A549 (cell line): ENCODE results near the gene CTNNA1. TPM values are rescaled to one million over a fixed set of nuclear protein-coding genes. Genes with fewer than 3 reads are reported as not detected.
"Not testable (repeated sequence)": the region's sequence is repeated elsewhere in the genome, so short reads cannot be mapped to it uniquely, and the experiment has no call there.

Experiments
- ATAC-seq, 2 experiments: fragments of 200-7000 bp in 1 of 2; fragments of >200 bp in 1 of 2; cut with Nextera tagmentation in 1 of 2; cut with Tn5 transposase in 1 of 2; 3 replicates each; pipeline versions ENCODE4 v1.8.0 to v1.9.1; 2018 to 2020; ENCODE audit warnings: mild to moderate bottlenecking in 1 of 2, moderate library complexity in 1 of 2
- CTCF ChIA-PET: fragments of 300-600 bp; sonication (Branson Sonifier 250); formaldehyde crosslinking; extraction: SDS; loops from one replicate; lab custom pipeline; 2021; ENCODE audit warnings: antibody characterized with exemption, inconsistent platforms; lab: Yijun Ruan, JAX
- POLR2A ChIA-PET: fragments of 350-600 bp; formaldehyde crosslinking; extraction: SDS; loops from one replicate; lab custom pipeline; 2021; ENCODE audit warnings: antibody characterized with exemption, inconsistent platforms; lab: Yijun Ruan, JAX
- DNase-seq, 2 experiments: peaks; one replicate each; pipeline versions ENCODE4 v3.0.0 to v3.0.0-alpha.2; 2011 to 2016; ENCODE audit warnings: low read depth in 1 of 2, low spot score in 1 of 2
- FAIRE-seq: peaks from 2 replicates; lab custom pipeline; 2011; peaks lifted over from hg19 to GRCh38; lab: Jason Lieb, UNC
- H3K27ac ChIP-seq, 2 experiments: fragments of >200 bp; sonication (Bioruptor Twin); formaldehyde crosslinking; 3 replicates each; pipeline ENCODE4 v1.5.1; 2016 to 2017
- H3K4me1 ChIP-seq: fragments of >200 bp; sonication (Bioruptor Twin); formaldehyde crosslinking; 3 replicates; pipeline ENCODE4 v1.6.1; 2016
- H3K4me2 ChIP-seq: fragments of >200 bp; sonication (Bioruptor Twin); formaldehyde crosslinking; 3 replicates; pipeline ENCODE4 v1.6.1; 2016
- H3K4me3 ChIP-seq: fragments of >200 bp; sonication (Bioruptor Twin); formaldehyde crosslinking; 3 replicates; pipeline ENCODE4 v1.5.1; 2016
- H3K9me3 ChIP-seq: fragments of >200 bp; sonication (Bioruptor Twin); formaldehyde crosslinking; 3 replicates; pipeline ENCODE4 v1.6.1; 2016
- CBX8 ChIP-seq: fragments of 200-600 bp; sonication (generic); IDR thresholded peaks from 2 replicates; pipeline ENCODE4 v1.6.1; 2016
- E2F6 ChIP-seq: IDR thresholded peaks from 2 replicates; pipeline ENCODE4 v1.6.1; 2012; ENCODE audit warnings: low read depth, borderline replicate concordance
- EHF ChIP-seq: fragments of 250-450 bp; sonication (Bioruptor Pico); IDR thresholded peaks from 2 replicates; pipeline ENCODE4 v1.5.0; 2020; ENCODE audit warnings: mild to moderate bottlenecking
- EP300 ChIP-seq, 2 experiments: fragments of >200 bp; sonication (Bioruptor Twin); formaldehyde crosslinking; IDR thresholded peaks; 2 replicates in 1 of 2; 3 replicates in 1 of 2; pipeline ENCODE4 v1.6.1; 2016 to 2017
- FOSB ChIP-seq: fragments of 250-450 bp; sonication (Bioruptor Pico); IDR thresholded peaks from 2 replicates; pipeline ENCODE4 v1.5.0; 2020; ENCODE audit warnings: mild to moderate bottlenecking, moderate library complexity
- FOSL2 ChIP-seq, 2 experiments: fragments of 450-650 bp in 1 of 2; fragments of >200 bp in 1 of 2; sonication (Bioruptor Twin) in 1 of 2; formaldehyde crosslinking; IDR thresholded peaks; 2 replicates each; pipeline versions ENCODE4 v1.5.0 to v1.6.1; 2016 to 2020; ENCODE audit warnings: mild to moderate bottlenecking in 1 of 2, moderate library complexity in 1 of 2
- GATA3 ChIP-seq: IDR thresholded peaks from 2 replicates; pipeline ENCODE4 v1.6.1; 2012; ENCODE audit warnings: borderline replicate concordance
- HDAC2 ChIP-seq: fragments of 200-600 bp; sonication (generic); IDR thresholded peaks from 2 replicates; pipeline ENCODE4 v1.6.1; 2016
- HMGXB4 ChIP-seq: fragments of 250-450 bp; sonication (Bioruptor Pico); IDR thresholded peaks from 2 replicates; pipeline ENCODE4 v1.5.0; 2021; ENCODE audit warnings: mild to moderate bottlenecking, moderate library complexity, borderline replicate concordance
- HOXB13 ChIP-seq: fragments of 250-450 bp; sonication (Bioruptor Pico); IDR thresholded peaks from 2 replicates; pipeline ENCODE4 v1.5.0; 2020; ENCODE audit warnings: low read depth, mild to moderate bottlenecking, moderate library complexity
- HOXB5 ChIP-seq: fragments of 250-450 bp; sonication (Bioruptor Pico); IDR thresholded peaks from 2 replicates; pipeline ENCODE4 v1.5.0; 2020; ENCODE audit warnings: mild to moderate bottlenecking, moderate library complexity
- JUNB ChIP-seq: fragments of >200 bp; sonication (Bioruptor Twin); formaldehyde crosslinking; IDR thresholded peaks from 2 replicates; pipeline ENCODE4 v1.6.1; 2016
- KDM1A ChIP-seq: fragments of 200-600 bp; sonication (generic); IDR thresholded peaks from 2 replicates; pipeline ENCODE4 v1.6.1; 2016; ENCODE audit warnings: low read depth, mild to moderate bottlenecking
- KDM5A ChIP-seq: fragments of 200-600 bp; sonication (generic); IDR thresholded peaks from 2 replicates; pipeline ENCODE4 v1.6.1; 2016; ENCODE audit warnings: antibody characterized with exemption, mild to moderate bottlenecking
- MAZ ChIP-seq: fragments of 150-350 bp; IDR thresholded peaks from 2 replicates; pipeline ENCODE4 v1.6.1; 2014; ENCODE audit warnings: antibody characterized with exemption, low read depth, low read length, borderline replicate concordance
- PHF8 ChIP-seq: fragments of 200-600 bp; sonication (generic); IDR thresholded peaks from 2 replicates; pipeline ENCODE4 v1.6.1; 2016; ENCODE audit warnings: low read depth, mild to moderate bottlenecking, antibody characterized with exemption, moderate library complexity, borderline replicate concordance
- RAD21 ChIP-seq, 2 experiments: fragments of >200 bp in 1 of 2; sonication (Bioruptor Twin) in 1 of 2; formaldehyde crosslinking in 1 of 2; IDR thresholded peaks in 1 of 2; conservative IDR thresholded peaks in 1 of 2; 2 replicates in 1 of 2; 3 replicates in 1 of 2; pipeline ENCODE4 v1.6.1; 2012 to 2018; ENCODE audit warnings: inconsistent platforms in 1 of 2
- SMC3 ChIP-seq: fragments of >200 bp; sonication (Bioruptor Twin); formaldehyde crosslinking; IDR thresholded peaks from 3 replicates; pipeline ENCODE4 v1.6.1; 2018; ENCODE audit warnings: inconsistent platforms
- TFCP2L1 ChIP-seq: fragments of 250-450 bp; sonication (Bioruptor Pico); IDR thresholded peaks from 2 replicates; pipeline ENCODE4 v1.5.0; 2021; ENCODE audit warnings: mild to moderate bottlenecking
- USF2 ChIP-seq: fragments of 450-650 bp; IDR thresholded peaks from 2 replicates; pipeline ENCODE4 v1.6.1; 2014; ENCODE audit warnings: antibody characterized with exemption
- ZFP36 ChIP-seq: fragments of 450-650 bp; IDR thresholded peaks from 2 replicates; pipeline ENCODE4 v1.6.1; 2014; ENCODE audit warnings: borderline replicate concordance; ENCODE audit not compliant: partially characterized antibody
- ZNF302 ChIP-seq: fragments of 250-450 bp; sonication (Bioruptor Pico); IDR thresholded peaks from 2 replicates; pipeline ENCODE4 v1.9.0; 2021; ENCODE audit warnings: inconsistent platforms, mild to moderate bottlenecking, moderate library complexity
- ZSCAN20 ChIP-seq: fragments of 250-450 bp; sonication (Bioruptor Pico); IDR thresholded peaks from 2 replicates; pipeline ENCODE4 v1.8.0; 2022; ENCODE audit warnings: mild to moderate bottlenecking, moderate library complexity
- WGBS: methylation state at CpG from one replicate; pipeline ENCODE4 v1.1.6; 2017; ENCODE audit errors: missing lambda C conversion rate; 5-methylcytosine and 5-hydroxymethylcytosine counted together
- polyA plus RNA-seq, 4 experiments: library from polyadenylated mRNA; depleted of rRNA in 3 of 4; stranded (reverse); fragments of >200 nt; fragmentation: RNase III in 1 of 4; extraction: RNeasy Plus Mini Kit Qiagen cat#74134 plus additional on column Dnase treatment in 1 of 4; gene quantifications; 2 replicates in 3 of 4; 3 replicates in 1 of 4; pipeline ENCODE4 v1.2.3, GENCODE V29; 2011 to 2017

Gene CTNNA1
- polyA plus RNA-seq, 2 of the 4 experiments (the other 2 are of a cell fraction) = 154 to 184 TPM

- no peak overlapping the region for H3K27ac ChIP-seq
- DNase-seq = no peak
- no peak for FAIRE-seq
- TF ChIP-seq HDAC2 (no peak), FOSL2 (IDR thresholded peaks at IDR 0.05) (no peak), FOSL2 (CRISPR knock-in tag; IDR thresholded peaks at IDR 0.05) (no peak), E2F6 (no peak), USF2 (no peak), JUNB (no peak), ZSCAN20 (CRISPR knock-in tag) (no peak), FOSB (CRISPR knock-in tag) (no peak), HOXB13 (CRISPR knock-in tag) (no peak), GATA3 (no peak), KDM1A (no peak), CBX8 (no peak), HMGXB4 (CRISPR knock-in tag) (no peak), EHF (CRISPR knock-in tag) (no peak), ZNF302 (no peak), RAD21 (conservative IDR thresholded peaks at IDR 0.05 in 1 of 2, IDR thresholded peaks at IDR 0.05 in 1 of 2) (no peak), PHF8 (no peak), TFCP2L1 (CRISPR knock-in tag) (no peak), HOXB5 (no peak), SMC3 (no peak), KDM5A (no peak)
- TF ChIP-seq, all 56 proteins: peak for 0
- WGBS = 88% methylated on average over 3 of the region's 3 CpGs
- ChIA-PET POLR2A (no interaction called here), CTCF (interaction anchor here (0.6 to 2.1 kb wide), 7 partner anchors 9 to 512 kb away, joined by 3 to 11 read pairs (median 3); no protein-coding TSS in a partner anchor)
- Histone ChIP-seq H3K4me2 (no peak overlapping the region), H3K9me3 (no peaks in the 10 kb centered on the region), H3K4me3 (no peak overlapping the region), H3K4me1 (no peaks in the 10 kb centered on the region)
- ATAC-seq = no peak
Observed at GRCh38 chr5:138833726-138834480, 80.7 kb downstream of the CTNNA1 start.

GRCh38 chr5:138834853-138835252 is 81.6 kb downstream of the CTNNA1 start:
- WGBS = 93% methylated on average over 6 of the region's 6 CpGs
- H3K4me2 ChIP-seq, DNase-seq, H3K4me1 ChIP-seq, ATAC-seq, POLR2A ChIA-PET, FAIRE-seq, H3K4me3 ChIP-seq, H3K27ac ChIP-seq, H3K9me3 ChIP-seq: not testable (repeated sequence)
- CTCF ChIA-PET = interaction anchor here (0.9 to 2.1 kb wide), 3 partner anchors 10 to 428 kb away, joined by 3 to 11 read pairs (median 4); no protein-coding TSS in a partner anchor

GRCh38 chr5:138837160-138837559 is 83.9 kb downstream of the CTNNA1 start:
- Histone ChIP-seq H3K27ac (no peak overlapping the region), H3K4me1 (no peaks in the 10 kb centered on the region), H3K9me3 (no peaks in the 10 kb centered on the region), H3K4me2 (no peak overlapping the region), H3K4me3 (no peak overlapping the region)
- TF ChIP-seq ZFP36 (no peak), EP300 (IDR thresholded peaks at IDR 0.05) (no peak), MAZ (no peak)
- ChIA-PET CTCF (interaction anchor here (1.2 kb wide), 1 partner anchor 13 kb away, joined by 3 read pairs; no protein-coding TSS in a partner anchor), POLR2A (no interaction called here)
- ATAC-seq (no peak), FAIRE-seq (no peak), DNase-seq (no peak)
- WGBS = 92% methylated on average over 4 of the region's 4 CpGs
